Neural cell (in vitro differentiated cells): ENCODE measurements around the gene MYBBP1A.

Experiments used
- CTCF ChIP-seq: fragments of 450-650 bp; IDR thresholded peaks from 2 replicates; pipeline ENCODE4 v1.5.1; 2014; ENCODE audit warnings: antibody characterized with exemption, mild to moderate bottlenecking, moderate library complexity; ENCODE audit not compliant: poor library complexity, severe bottlenecking
- MXI1 ChIP-seq: fragments of 450-650 bp; conservative IDR thresholded peaks from 2 replicates; pipeline ENCODE4 v1.6.1; 2014; ENCODE audit warnings: antibody characterized with exemption, mild to moderate bottlenecking; ENCODE audit not compliant: poor library complexity, severe bottlenecking
- POLR2AphosphoS5 ChIP-seq: IDR thresholded peaks from 2 replicates; pipeline ENCODE4 v1.6.1; 2012
- SMC3 ChIP-seq: fragments of 450-650 bp; conservative IDR thresholded peaks from 2 replicates; pipeline ENCODE4 v1.6.1; 2014; ENCODE audit warnings: antibody characterized with exemption, mild to moderate bottlenecking, moderate library complexity; ENCODE audit not compliant: poor library complexity
- TAF1 ChIP-seq: IDR thresholded peaks from 2 replicates; pipeline ENCODE4 v1.6.1; 2012; ENCODE audit warnings: low read depth

DNA sequence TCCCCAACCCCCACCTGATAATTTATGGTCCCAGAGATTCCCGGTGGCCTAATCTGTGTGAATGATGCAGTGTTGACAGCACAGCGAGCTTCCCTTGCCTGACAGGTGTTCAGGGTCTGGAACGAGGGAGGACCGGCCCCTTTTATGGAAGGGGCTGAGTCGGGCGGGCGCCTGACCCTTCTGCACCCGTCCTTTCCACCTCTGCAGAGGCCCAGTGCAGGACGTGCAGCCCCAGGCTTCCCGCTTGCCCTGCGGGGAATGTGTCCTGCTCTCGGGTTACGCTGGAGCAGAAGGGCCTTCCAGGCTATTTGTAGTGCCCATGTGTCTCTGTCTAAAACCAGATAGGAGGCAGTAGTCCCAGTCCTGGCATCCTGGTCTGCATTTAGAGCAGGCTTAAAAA is 45.4 kb upstream of the MYBBP1A start:
- TF ChIP-seq CTCF (no peak), TAF1 (no peak), SMC3 (no peak), MXI1 (no peak), POLR2AphosphoS5 (no peak)
